NCI-H1930 (cell line): ENCODE data around the gene DNAJB8.

Experiments used
- DNase-seq, 2 experiments: peaks; one replicate each; lab custom pipeline; 2025; lab: John Stamatoyannopoulos, UW

The DNAJB8 gene

DNA sequence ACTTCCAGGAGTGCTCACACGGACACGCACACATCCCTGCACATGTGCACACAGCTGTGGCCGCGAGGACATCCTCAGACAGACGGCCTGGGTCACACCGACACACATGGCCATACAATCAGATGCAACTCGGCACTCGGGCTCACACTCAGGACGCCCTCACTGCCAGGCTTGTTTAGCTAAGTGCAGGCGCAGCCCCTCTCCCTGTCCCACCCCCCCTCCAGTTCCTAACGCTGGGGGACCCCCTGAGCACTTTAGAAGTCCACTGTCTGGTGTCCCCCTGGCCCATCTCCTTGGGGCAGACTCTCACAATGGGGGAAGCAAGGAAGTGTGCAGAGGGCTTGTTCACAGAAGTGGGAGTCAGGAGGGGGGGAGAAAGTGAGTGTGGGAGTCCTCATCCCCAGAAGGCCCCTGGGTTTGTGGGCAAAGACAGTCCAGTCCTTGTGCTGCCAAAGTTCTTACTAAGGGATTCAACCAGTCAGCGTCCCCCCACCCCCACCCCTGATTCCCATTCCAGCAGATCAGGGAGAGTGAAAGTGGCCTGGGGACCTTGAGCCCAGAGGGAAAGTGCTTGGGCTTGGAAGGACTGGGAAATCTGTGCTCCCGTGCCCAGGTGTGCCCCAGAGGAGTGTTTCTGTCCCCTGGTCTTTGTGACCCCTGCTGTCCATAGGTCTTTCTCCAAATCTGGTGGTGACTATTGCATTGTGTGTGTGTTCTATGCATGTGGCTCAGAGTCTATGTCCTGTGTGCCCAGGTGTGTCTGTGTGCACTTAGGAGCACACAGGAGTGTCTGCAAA lies 27.1 kb upstream of the DNAJB8 start:
- DNase-seq, result no peak

DNA sequence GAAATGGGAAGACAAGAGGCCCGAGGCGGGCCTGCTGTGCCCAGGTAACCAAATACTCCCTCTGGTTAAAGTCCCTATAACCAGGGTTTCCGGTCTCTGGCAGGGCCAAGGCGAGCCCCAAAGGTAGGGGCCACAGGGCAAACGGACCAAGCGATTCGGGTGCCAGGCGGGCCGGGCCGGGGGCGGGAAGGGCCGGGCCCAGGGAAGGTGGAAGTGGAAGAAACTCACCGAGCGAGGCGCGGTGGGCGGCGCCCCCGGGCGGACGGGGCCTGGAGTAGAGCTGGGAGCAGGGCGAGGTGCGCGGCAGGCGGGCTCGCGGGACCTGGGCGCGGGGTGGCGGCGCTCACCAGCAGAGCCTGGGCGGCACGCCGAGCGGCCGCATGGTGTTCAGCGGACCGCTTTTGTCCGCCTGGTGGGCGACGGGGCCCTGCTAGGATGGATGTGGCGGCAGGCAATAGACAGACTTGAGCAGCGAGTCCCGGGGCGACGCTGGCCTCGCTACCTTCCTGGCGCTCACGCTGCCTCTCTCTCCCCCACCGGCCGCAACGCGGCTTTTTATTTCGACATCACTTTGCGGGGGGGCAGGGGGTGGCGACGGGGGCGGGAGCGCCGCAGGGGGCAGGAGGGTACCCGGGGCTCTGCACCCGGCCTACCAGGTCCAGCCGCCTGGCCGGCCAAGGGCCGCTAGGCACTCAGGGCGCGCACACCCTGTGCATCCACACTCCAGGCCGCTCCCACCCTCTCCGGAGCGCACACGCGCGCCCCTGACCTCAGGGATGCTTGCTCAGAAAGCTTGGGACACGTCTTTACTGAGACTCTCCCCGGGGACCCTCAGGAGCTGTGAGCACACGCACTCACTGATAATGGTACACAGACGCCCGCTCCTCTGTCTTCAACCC lies 26.2 kb upstream of the DNAJB8 start, which contains the start of gene GATA2:
GATA2 (minus strand) TSS at position 531 of the 899 bp plus-strand sequence. CDS start 6,170 bp downstream, outside the sequence.
- no peak for DNase-seq

DNA sequence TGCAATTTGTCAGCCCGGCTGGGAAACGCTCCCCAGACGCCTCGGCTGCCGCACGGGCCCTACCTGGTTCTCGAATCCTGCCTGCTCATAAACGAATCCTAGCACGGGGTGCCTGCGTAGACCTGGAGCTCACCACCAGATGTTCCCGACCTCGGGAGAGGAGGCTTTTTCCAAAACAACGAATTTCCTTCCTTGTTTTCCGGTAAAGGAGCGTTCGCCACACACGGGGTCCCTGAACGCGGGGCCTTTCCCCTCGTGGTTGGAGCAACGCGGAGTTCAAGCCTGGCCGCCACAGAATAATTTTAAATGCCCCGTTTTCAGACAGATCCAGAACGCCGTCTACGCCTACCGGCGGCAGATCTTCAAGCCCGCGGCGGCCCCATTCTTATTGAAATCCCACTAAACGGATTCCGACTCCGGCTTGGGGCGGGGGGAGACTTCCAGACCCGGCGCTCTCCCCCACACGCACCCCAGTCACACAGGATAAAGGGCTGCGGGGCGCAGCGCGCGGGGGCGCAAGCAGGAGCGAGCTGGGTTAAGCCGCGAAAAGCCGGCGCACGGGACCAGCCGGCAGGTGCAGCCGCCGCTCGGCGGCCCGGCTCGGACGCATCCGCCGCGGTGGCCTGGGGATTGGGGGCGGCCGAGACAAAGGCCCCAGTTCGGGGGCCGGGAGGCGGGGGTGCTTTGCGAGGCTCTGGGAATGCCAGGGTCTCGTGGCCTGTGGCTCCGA lies 25.4 kb upstream of the DNAJB8 start:
- no peak for DNase-seq

DNA sequence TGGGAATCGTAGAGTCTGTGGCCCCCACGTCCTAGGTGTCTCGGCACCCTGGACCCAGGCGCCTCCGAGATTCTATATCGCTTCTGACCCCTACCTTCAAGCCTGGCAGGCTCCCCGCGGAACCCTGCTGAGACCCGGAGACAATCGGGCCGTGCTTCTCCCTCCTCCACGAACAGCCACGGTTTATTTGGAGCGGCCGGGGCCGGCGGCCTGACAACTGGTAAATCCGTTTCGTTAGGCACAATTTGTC lies 24.9 kb upstream of the DNAJB8 start:
- DNase-seq, result no peak

DNA sequence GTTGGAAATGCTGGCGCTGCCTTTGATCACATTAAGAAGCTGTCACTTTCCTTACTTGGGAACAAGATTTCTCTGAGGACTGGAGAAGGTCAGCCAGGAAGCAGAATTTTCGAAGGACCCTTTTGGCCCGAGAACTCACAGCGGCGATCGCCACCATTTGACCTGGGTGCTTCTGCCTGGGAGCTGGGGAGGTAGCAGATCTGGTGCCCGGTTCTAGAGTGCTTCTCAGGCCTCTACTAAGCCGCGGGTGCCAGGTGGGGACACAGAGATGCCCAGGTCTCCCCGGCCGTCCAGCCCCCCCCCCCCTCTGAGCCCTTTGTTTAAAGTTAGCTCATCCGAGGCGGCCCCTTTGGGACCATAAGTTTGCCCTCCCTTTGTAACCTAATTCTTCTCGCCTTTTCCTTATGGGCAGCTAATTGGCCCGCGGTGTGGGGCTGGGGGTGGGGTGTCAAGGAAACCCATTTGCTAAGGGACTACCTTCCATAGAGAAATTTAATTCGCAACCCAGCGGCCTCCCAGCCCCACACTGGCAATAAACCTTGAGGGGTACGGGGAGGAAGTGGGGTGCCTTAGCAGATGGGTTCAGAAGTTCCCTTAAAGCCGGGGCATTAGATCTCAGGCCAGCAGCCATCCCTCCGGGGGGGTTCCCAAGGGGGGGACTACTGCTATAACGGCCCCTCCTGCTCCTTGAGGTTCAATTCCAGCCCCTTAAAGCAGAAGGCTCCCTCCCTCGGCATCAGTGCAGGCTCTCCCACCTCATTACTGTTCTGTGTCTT lies 24.4 kb upstream of the DNAJB8 start:
- DNase-seq, result no peak

DNA sequence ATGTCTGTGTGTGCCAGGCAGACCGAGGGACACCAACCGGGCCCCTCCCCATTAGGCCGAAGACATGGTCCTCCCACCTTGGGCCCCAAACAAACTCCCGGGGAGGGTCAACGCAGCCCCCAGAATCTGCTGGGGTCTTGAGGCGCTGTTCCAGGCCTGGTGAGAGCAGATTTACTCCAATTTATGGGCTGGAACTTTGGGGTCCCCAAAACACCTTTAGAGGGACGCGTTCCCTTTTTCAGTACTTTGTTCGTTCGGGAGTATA lies 23.9 kb upstream of the DNAJB8 start:
- DNase-seq, result no peak

DNA sequence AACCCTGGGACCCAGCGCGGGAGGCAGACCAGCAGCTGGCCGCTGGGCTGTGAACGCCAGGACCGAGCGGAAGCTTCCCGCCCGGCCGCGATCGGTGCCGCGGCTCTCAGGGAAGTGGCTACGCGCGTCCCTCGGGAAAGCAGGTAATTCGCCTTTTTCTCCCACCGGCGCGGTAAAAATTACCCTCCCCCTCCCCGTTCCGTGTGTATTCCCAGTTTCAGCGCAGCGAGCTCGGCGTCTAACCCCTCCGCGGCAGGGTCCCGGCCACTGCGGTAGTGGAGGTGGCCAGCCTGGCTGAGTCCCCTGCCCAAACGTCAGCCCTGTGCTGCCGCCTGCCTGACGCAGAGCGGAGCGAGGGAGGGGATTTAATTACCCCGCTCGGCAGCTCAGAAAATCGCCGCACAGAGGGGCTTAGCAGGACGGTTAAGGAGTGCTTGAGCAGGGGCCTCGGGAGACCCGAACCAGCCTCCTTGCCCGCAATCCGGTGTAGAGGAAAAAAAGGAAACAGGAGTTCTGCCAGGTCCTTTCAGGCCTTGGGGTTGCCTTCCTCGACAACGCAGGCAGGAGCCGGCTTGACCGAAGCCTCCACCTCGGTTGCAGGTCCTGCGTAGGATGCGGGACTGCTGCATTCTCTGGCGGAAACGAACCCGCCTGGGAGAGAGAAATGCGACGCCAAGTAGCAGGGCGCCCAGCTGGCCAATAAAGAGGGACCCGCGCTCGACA lies 23.4 kb upstream of the DNAJB8 start:
- DNase-seq, result peak; percentile 23 to 39

DNA sequence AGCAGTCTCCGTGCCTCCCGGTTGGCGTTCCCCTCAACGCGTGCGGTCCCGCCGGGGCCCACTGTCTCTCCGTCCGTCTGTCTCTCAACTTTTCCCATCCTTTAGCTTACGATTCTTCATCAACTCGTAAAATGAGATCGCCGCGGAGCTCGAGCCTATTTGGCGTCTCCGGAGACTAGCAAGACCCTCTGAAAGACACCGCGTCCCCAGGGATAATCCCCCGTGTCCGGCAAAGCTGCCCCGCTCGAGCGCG lies 22.9 kb upstream of the DNAJB8 start:
- DNase-seq, result no peak

DNA sequence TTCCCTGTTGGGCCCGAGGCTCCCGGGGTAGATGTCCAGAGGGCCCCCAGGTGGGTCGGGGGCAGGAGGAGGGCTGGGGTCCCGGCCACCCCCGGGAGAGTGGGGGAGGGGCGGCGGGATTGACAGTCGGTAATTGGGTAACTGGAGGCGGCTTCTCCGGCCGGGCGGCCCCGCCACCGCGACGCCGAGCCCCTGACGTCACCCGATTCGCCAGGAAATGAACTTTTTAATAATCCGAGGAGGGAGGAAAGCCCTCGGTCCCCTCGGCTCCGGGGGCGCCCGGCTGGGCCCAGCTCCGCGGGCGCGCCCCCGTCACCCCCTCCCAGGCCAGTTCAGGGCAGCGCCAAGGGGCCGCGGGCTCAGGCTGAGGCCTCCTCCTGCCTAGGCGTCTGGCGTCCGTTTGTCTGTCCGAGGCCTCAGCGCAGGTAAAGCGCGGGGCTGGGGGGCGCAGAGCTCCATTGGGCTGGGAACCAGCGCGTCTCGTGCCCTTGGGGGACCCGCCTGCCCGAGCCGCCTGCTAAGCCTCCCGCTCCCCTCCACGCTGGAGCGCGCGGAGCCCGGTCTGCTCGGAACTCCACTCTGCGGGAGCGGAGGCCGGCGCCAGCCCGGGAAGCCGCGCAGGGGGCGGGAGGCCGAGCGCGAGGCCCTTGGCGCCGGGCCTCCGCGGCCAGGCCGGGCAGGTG lies 22.4 kb upstream of the DNAJB8 start:
- peak; percentile 41 for DNase-seq

DNA sequence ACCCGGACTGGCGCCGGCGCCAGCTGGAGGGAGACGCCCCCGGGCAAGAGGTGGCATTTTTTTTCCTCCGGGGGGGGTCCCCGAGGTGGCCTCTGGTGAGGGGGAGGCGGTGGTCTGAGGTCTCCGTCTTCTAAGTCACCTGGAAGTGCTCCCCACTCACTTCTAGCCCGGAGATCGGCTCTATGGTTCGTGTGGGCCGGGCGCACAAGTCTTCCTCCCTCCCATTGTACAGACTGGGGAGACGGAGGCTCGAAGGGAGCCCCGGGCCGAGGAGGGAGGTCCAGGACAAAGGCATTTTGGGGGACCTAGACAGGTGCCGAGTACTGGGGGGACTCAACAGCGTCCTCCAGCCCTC lies 21.9 kb upstream of the DNAJB8 start:
- DNase-seq, result peak in 1 of 2 experiments; percentile 46

DNA sequence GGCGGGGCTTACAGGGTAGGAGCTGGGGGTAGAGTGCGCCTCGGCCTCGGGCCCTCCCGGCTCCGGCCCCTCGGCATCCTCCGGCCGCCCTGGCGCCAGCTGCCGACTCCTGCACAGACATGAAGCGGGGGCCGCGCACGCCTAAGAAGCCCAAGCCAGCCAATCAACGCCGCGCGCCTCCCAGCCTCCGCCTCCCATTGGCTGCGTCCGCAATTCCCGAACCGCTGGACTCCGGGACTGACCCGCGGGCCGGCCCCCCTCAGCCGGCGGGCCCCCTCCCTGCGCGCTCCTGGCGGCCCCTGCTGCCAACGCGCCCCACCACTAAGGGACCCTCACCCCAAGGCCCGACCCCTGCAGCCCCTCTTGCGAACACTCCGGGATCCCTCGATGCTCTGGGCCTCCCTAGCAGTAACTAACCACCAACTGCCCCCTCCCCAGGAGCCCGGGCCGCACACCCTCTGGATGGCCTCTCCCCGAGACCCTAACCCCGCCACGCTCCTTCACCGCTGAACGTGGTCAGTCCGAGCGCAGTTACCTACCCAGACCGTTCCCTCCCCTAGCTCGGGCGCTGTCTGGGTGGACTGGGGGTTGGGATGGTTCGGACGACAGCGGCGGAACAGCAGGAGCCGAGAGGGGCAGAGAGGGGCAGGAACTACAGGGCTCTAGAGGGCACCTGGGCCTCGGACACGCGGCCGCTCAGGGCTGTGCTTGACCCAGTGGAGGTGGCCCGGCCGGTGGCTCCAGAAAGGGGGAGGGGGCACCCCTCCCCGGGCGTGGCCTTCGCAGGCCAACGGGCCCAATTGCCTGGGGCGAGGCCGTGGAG lies 21.3 kb upstream of the DNAJB8 start:
- DNase-seq, result peak; percentile 72 to 83

DNA sequence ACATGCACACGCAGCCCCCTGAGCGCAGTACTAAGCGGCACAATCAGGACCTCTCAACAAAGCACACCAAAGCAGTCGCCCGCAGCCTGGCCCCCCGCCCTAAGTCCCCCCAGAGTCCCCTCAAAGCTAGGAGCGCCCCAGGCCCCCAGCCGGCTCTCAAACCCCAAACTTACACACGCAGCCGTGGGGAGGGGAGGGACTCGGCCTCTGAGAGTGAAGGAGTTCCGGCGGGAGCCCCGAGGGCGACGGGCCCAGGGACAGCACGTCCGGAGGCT lies 20.8 kb upstream of the DNAJB8 start:
- no peak for DNase-seq

DNA sequence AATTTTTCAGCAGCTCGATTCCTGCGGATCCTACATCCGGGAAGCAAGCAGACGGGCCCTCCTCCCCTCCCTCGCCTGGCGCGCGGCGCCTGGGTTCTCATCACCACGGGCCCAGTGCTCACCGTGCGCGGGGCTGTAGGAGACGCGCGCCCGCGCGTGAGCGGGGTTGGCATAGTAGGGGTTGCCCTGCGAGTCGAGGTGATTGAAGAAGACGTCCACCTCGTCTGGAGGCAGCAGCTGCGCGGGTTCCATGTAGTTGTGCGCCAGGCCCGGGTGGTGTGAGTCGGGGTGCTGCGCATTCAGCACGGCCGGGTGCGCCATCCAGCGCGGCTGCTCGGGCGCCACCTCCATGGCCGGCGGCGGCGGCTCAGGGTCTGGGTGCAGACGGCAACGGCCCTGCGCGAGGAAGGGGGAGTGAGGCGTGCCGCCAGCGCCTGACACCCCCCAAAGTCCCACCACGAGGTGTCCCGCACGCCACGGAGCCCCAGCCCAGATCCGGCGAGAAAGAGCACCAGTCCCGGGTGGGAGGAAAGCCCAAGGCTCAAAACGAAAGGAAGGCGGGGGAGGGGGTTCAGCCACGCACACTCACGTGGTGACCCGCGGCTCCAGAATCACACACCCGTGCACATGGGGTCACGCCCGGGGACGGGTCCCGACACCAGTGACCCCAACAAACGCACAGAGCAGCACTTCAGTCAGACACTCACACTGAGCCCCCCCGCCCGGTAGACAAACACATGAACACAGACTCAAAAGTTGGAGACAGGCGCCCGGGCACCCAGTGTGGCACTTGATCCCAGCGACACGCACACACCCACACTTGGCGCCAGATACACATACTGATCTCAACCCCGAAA lies 20.2 kb upstream of the DNAJB8 start:
- DNase-seq, result no peak

DNA sequence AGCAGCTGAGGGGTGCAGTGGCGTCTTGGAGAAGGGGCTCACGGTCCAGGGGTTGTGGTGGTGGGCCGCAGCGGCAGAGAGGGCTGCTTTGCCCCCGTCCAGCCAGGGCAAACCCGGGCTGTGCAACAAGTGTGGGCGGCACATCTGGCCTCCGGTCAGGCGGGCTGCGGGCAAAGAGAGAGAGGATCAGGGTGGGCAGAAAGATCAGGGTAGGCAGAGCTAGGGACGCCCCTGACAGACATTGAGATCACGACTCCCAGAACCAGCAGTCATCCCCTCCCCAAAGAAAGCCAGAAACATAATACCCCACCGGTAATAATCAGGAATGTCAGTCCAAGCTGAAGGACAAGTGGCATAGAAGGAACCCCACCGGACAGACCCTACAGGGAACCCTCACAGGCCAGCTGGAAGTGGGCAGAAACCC lies 19.5 kb upstream of the DNAJB8 start:
- no peak for DNase-seq

DNA sequence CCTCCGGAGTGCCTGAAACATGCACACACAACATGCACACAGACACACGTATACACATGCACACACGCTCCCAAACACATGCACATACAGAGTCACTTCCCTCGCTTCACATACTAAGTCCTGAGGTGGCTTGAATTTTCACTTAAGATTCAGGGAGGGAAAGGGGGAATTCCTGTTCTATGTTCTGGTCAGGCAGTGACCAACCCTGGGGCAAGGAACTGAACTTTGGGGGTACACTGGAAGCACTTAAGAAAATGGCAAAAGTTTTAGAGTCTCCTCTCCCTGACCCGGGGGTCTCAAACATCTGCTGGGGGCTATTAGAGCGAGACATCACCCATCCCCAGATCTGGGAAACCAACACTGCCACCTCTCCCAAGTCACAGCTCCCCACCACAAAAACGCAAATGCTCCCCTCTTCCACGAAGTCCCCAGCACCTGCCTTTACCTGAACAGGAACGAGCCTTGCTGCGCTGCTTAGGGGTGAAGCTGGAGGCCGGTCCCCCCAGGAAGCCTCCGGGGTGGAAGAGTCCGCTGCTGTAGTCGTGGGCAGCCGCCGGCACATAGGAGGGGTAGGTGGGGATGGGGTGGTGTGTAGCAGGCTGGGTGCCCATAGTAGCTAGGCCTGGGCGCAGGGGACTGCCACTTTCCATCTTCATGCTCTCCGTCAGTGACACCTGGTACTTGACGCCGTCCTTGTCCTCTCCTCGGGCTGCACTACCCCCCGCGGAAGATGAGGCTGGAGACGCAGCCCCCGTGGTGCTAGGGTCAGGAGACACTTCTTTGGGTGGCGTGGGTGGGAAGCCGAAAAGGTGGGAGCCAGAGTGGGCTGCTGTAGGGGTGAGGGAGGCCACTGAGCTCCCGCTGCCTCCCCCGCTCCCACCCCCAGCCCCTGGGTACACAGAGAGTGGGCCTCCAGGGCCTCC lies 18.9 kb upstream of the DNAJB8 start:
- no peak for DNase-seq

DNA sequence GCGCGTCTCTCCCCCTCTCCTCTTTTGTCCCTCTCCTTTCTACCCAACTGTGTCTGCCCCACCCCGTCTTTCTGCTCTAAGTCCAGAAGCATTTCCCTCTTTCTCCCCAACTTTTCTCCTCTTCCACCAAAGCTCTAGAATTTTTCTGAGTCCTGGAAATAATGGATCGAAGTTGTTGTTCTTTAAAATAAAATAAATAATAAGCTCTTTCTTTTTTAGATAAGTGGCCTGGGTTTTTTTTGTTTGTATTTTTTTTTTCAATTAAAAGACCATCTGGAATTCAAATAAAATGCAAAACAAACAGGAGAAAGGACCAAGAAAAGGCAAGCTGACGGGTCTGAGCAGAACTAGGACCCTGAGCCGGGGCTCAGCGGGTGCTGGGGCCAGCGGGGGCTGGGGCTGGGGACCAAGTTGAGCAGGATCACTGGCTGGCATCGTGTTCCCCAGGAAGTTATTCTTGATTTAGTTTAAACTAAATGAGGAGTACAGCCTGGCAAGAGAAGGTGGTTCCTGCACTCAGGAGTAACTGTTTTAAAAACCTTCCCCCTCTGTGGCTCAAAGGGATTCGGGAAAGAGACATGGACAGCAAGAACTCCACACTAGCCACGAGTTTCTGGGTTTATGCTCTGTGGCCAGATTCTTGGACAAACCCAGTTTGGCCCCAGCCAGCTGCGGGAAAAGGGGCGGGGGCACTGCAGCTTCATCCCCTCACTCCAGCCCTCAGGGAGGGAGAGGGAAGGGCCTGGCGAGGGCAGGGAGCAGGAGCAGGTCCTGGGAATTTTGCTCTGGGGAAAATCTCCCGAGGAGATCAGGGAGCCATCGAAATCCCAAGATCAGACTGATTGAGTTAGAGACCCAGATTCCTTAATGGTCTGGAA lies 18.0 kb upstream of the DNAJB8 start:
- no peak for DNase-seq

DNA sequence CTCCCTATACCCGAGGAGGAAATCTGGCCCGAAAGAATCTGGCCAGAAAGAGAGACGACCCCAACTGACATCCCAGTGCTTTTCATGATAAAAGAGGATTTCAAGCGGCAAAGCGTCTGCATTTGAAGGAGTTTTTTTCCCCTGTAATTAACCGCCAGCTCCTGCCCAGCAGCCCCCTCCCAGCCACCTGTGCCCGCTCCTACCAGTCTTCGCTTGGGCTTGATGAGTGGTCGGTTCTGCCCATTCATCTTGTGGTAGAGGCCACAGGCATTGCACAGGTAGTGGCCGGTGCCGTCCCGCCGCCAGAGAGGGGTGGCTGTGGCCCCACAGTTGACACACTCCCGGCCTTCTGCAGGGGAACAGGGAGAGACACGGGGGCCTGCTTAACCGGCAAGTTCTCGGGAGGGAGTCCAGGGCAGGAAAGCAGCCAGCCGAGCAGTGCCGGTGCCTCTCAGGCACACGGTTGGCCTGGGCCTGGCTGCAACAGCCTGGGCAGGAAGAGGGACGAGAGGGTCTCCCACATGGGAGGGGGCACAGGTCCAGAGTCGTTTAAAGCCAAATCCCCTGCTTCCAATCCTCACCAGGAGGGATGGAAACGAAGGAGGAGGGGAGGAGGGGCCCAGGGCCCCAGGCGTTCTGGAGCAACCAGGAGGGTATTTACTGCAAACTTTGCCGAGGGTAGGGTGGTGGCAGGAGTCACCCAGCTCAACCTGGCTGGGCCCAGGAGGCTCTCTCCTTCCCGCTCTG lies 17.1 kb upstream of the DNAJB8 start:
- DNase-seq, result no peak
